ENCODE data around the gene SLC25A19.

SLC25A19 gene

DNA sequence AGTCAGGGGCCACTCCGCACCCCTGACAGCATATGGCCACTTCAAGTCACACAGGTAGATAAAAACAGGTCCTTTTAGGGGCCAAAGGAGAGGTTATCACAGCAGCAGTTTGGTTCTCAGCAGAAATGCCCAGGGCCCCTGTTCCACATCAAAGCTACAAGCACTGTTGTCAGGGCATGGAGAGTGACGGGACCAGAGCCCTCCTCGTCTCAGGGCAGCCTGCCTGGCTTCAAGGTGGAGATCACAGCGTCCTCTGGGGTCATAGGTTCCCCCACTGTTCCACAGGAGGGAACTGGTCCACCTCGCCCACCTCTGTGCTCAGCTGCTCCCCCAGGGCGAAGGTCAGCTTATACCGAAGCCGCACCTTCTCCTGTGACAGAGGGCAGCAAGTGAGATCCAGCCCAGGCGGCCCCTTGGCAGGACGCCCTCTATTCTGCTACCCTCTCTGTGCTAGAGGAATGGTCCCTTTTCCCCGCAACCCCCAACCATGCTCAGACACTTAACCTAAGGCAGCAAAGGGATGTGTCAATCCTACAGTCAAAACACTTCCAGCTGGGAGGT is 51.1 kb downstream of the SLC25A19 start:
- H3K4me3 ChIP-seq (ENCODE audit: low read depth, low read length) = no peak overlapping the region
- DNase-seq (ENCODE audit: low read depth) = no peak
- TF ChIP-seq, protein P1, sequence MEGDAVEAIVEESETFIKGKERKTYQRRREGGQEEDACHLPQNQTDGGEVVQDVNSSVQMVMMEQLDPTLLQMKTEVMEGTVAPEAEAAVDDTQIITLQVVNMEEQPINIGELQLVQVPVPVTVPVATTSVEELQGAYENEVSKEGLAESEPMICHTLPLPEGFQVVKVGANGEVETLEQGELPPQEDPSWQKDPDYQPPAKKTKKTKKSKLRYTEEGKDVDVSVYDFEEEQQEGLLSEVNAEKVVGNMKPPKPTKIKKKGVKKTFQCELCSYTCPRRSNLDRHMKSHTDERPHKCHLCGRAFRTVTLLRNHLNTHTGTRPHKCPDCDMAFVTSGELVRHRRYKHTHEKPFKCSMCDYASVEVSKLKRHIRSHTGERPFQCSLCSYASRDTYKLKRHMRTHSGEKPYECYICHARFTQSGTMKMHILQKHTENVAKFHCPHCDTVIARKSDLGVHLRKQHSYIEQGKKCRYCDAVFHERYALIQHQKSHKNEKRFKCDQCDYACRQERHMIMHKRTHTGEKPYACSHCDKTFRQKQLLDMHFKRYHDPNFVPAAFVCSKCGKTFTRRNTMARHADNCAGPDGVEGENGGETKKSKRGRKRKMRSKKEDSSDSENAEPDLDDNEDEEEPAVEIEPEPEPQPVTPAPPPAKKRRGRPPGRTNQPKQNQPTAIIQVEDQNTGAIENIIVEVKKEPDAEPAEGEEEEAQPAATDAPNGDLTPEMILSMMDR (IDR thresholded peaks at IDR 0.05; ENCODE audit: control insufficient read depth, extremely low read depth, insufficient read depth) = no peak

DNA sequence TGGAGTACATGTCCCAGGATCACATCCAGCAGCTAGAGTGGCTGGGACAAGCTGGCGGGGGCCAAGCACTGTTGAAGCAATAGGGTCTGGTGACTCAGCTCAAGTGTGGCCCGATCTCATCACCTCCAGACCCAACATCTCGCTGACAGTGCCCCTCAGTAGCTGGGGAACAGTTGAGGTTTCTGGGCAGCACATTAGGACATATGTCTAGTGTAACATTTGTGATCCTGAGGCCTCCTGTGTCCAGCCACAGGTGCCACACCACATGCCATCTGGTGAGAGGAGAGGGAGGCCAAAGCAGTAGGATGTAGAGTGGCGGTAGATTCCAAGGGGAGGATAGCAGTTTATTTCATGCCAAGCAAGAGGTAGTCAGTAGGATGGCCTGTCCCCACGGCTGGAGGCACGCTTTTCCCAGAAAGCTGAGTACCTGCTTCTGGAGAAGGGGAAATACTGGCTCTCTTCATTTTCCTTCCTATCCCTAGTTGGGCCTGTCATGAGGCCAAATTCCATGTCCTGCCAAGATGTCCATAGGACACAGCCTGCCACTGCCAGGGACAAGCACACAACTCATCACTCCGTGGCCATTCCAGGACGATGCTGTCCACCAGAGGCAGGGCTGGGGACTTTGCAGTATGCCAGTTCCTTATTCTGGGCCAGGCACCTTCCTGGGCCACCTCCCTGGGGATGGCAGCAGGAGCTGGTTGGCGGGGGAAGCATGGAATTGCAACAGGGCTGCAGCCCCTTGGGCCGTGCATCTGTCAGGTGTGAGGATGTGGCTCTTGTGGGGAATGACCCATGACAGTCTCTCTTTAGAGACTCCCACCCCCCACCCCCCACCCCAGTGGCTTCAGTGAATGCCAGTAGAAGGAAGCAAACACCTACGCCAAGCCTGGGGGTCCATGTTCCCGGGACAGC is 51.9 kb downstream of the SLC25A19 start:
- DNase-seq (ENCODE audit: low read depth) = no peak
- TF ChIP-seq, protein P1 (IDR thresholded peaks at IDR 0.05; ENCODE audit: control insufficient read depth, extremely low read depth, insufficient read depth) = no peak
- no peak overlapping the region for H3K4me3 ChIP-seq (ENCODE audit: low read depth, low read length)

DNA sequence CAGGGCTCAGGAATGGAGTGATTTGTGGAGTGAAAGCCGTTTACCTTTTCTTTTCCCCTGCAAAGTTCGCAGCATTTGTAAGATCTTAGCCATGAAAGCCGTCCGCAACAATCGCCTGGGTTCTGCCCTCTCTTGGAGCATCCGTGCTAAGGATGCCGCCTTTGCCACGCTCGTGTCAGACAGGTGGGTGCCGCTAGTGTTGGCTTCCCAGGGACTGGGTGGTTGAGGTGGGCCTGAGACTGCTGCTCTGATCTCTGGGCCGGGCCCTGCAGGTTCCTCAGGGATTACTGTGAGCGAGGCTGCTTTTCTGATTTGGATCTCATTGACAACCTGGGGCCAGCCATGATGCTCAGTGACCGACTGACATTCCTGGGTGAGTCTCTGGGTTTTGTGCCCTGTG is 56.4 kb downstream of the SLC25A19 start:
- DNase-seq (ENCODE audit: low read depth) = no peak
- no peak overlapping the region for H3K4me3 ChIP-seq (ENCODE audit: low read depth, low read length)
- TF ChIP-seq, protein P1 (IDR thresholded peaks at IDR 0.05; ENCODE audit: control insufficient read depth, extremely low read depth, insufficient read depth) = no peak

DNA sequence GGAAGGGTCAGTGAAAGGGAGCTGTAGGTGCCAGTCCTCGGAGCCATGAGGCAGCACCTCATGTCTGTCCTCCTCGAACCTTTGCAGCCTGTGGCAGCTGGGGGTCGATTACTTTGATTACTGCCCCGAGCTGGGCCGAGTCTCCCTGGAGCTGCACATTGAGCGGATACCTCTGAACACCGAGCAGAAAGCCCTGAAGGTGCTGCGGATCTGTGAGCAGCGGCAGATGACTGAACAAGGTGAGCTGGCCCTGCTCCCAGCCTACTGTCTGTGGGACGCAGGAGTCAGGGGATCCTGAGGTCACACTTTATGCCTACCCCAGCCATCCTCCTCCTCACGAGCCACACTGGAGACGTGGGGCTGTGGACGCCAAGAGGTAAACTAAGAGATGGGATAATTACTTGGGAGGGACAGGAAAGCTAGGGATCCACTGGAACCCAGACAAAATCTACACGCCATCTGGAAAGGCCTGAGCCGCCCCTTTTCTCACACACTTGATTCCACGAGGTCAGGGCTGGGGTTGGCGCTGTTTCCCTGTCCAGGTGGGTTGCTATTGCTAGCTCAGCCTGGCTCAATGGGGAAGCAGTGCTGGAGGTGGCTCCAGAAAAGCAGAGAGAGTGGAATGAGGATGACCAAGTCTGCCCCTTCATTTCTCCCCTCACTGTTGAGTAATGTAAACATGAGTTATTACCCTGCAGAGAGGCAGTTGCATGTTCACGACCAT is 57.3 kb downstream of the SLC25A19 start:
- H3K4me3 ChIP-seq (ENCODE audit: low read depth, low read length) = no peak overlapping the region
- TF ChIP-seq, protein P1 (IDR thresholded peaks at IDR 0.05; ENCODE audit: control insufficient read depth, extremely low read depth, insufficient read depth) = no peak
- no peak for DNase-seq (ENCODE audit: low read depth)

DNA sequence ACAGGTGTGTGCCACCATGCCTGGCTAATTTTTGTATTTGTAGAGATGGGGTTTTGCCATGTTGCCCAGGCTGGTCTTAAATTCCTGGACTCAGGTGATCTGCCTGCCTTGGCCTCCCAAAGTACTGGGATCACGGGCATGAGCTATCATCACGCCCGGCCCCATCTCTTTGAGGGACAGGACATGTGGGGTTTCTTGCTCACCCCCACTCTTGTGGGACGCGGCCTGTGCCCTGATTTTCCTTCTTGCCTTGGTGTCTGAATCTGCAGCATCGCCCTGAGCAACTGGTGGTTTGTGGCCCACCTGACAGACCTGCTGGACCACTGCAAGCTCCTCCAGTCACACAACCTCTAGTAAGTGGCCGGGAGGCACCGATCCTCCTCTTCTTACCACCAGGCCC is 58.2 kb downstream of the SLC25A19 start:
- H3K4me3 ChIP-seq (ENCODE audit: low read depth, low read length) = no peak overlapping the region
- DNase-seq (ENCODE audit: low read depth) = no peak
- TF ChIP-seq, protein P1 (IDR thresholded peaks at IDR 0.05; ENCODE audit: control insufficient read depth, extremely low read depth, insufficient read depth) = no peak

DNA sequence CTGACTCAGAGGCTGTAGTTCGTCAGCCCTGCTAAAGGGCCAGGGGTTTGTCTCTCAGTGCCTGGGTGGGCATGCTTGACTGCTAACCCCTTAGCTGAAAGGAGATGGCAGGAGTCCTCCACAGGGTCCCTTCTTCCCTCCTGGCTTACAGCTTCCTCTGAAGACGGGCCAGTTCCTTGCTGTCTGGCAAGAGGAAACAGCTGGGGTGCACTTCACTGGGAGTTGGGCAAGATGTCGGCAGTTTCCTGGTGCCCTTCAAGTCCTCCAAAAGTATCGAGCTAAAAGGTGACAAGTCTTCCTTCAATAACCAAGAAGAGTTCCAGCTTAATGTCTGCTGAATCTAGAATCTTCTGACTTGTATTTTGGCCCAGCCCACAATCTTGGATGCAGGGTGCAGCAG is 60.4 kb downstream of the SLC25A19 start:
- DNase-seq (ENCODE audit: low read depth) = no peak
- TF ChIP-seq, protein P1 (IDR thresholded peaks at IDR 0.05; ENCODE audit: control insufficient read depth, extremely low read depth, insufficient read depth) = no peak

More for the DNA sequence above, 60.4 kb downstream of the SLC25A19 start:
- no peak overlapping the region for H3K4me3 ChIP-seq (ENCODE audit: low read depth, low read length)

Measured in LNCaP clone FGC (cell line).